Measurements from ENCODE around the gene GRK4.

GRK4 gene

DNA sequence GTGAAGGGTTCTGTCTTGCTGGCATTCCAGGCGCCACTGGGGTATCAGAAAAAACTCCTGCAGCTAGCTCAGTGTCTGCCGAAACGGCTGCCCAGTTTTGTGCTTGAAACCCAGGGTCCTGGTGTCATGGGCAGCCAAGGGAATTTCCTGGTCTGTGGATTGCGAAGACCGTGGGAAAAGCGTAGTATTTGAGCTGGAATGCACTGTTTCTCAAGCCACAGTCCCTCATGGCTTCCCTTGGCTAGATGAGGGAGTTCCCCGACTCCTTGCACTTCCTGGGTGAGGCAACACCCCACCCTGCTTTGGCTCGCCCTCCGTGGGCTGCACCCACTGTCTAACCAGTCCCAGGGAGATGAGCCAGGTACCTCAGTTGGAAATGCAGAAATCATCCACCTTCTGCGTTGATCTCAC, 40.2 kb upstream of the GRK4 start:
- DNase-seq (ENCODE audit: low read depth), result no peak
- no peak for TF ChIP-seq MYC (IDR thresholded peaks at IDR 0.05; ENCODE audit: low read depth, low read length)
- no peak for TF ChIP-seq CTCF (IDR thresholded peaks at IDR 0.05; ENCODE audit: low read depth, low read length)
- no peak for TF ChIP-seq MAX (IDR thresholded peaks at IDR 0.05; ENCODE audit: low read depth, low read length)
- no peak overlapping the region for H3K4me3 ChIP-seq (ENCODE audit: low read depth, low read length)

DNA sequence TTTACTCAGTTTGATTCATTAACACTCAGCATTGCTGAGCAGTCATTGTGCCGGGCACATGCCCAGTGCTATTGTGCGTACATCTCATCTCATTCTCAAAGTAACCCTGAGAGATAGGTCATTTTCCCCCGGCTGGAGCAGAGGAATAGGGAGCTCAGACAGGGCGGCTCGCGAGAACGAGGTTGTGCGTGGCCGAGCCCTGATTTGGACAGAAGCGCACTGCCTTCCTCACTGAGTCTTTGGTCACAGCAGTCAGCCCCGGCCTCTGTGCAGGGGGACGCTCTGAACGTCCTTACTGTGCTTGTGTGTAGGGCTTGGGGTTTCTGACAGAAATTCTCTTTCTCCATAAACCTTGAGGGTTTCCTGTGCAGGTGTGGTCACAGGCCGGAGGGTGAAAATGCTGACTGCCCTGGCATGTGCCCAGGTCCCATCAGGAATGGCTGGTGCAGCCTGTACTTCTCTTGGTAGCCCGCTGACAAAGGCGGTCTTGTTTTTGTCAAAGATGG, 39.6 kb upstream of the GRK4 start:
- DNase-seq (ENCODE audit: low read depth), result no peak
- TF ChIP-seq POLR2A (IDR thresholded peaks at IDR 0.05; ENCODE audit: extremely low read depth, insufficient read length) (no peak), MAX (IDR thresholded peaks at IDR 0.05; ENCODE audit: low read depth, low read length) (no peak), MYC (IDR thresholded peaks at IDR 0.05; ENCODE audit: low read depth, low read length) (no peak), CTCF (IDR thresholded peaks at IDR 0.05; ENCODE audit: low read depth, low read length) (no peak)
- no peak overlapping the region for H3K4me3 ChIP-seq (ENCODE audit: low read depth, low read length)

DNA sequence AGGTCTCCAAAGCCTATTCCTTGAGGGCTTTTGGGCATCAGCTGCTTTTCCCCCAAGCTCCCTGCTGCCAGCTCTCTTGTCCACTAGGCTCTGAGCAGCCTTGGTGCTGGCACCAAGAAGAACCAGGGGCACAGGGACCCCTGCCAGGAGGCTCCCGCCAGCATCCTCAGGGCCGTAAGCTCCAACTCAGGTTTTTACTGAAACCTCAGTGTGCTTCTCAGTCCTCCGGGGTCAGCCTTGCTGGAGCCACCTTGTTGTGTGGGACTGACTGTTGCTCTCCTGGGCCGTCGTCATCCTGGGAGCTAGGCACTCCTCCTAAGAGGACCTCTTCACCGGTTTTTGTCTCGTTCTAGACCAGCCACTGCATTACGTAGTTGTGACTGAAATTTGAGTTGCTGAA, 39.1 kb upstream of the GRK4 start:
- TF ChIP-seq POLR2A (IDR thresholded peaks at IDR 0.05; ENCODE audit: extremely low read depth, insufficient read length), result no peak
- no peak for TF ChIP-seq MYC (IDR thresholded peaks at IDR 0.05; ENCODE audit: low read depth, low read length)
- no peak for TF ChIP-seq CTCF (IDR thresholded peaks at IDR 0.05; ENCODE audit: low read depth, low read length)
- no peak for TF ChIP-seq MAX (IDR thresholded peaks at IDR 0.05; ENCODE audit: low read depth, low read length)
- H3K4me3 ChIP-seq (ENCODE audit: low read depth, low read length), result no peak overlapping the region
- no peak for DNase-seq (ENCODE audit: low read depth)

DNA sequence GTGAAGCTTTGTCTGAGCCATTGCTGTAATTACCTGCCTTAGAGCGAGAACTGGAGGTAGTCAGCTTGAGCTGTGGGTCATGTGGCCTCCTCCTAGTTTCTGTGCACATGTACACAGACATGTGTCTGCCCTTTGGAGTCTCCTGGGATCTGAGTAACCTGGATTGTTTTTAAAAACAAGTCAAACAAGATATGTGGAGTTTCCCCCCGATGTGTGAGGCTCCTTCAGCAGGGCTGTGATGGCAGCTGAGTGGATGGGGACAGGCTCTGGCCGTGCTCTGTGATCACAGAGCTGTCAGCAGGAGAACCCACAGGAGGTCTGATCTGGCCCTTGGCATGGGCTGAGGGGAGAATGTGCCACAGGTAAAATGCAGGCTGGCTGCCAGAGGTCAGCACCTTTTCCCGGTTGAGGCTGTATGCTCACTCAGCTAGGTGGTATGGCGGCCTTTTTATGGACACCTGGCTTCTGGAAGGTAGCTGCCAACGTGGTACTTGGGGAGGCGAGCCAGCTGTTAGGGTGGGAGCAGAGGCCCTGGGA, 38.5 kb upstream of the GRK4 start:
- H3K4me3 ChIP-seq (ENCODE audit: low read depth, low read length), result no peak overlapping the region
- TF ChIP-seq MAX (IDR thresholded peaks at IDR 0.05; ENCODE audit: low read depth, low read length) (no peak), CTCF (IDR thresholded peaks at IDR 0.05; ENCODE audit: low read depth, low read length) (no peak), MYC (IDR thresholded peaks at IDR 0.05; ENCODE audit: low read depth, low read length) (no peak), POLR2A (IDR thresholded peaks at IDR 0.05; ENCODE audit: extremely low read depth, insufficient read length) (no peak)
- no peak for DNase-seq (ENCODE audit: low read depth)

- no peak overlapping the region for H3K4me3 ChIP-seq (ENCODE audit: low read depth, low read length)
- TF ChIP-seq MAX (IDR thresholded peaks at IDR 0.05; ENCODE audit: low read depth, low read length), result no peak
- no peak for TF ChIP-seq POLR2A (IDR thresholded peaks at IDR 0.05; ENCODE audit: extremely low read depth, insufficient read length)
- TF ChIP-seq MYC (IDR thresholded peaks at IDR 0.05; ENCODE audit: low read depth, low read length), result no peak
- TF ChIP-seq CTCF (IDR thresholded peaks at IDR 0.05; ENCODE audit: low read depth, low read length), result no peak
- DNase-seq (ENCODE audit: low read depth), result no peak
These were observed 37.9 kb upstream of the GRK4 start for GRCh38 chr4:2925496-2925895.

Data from NB4 (cell line).